GM23338 (cell line): ENCODE measurements around the gene TDRD7. TPM values are rescaled to one million over a fixed set of nuclear protein-coding genes. Genes with fewer than 3 reads are reported as not detected.

Experiments
- ATAC-seq: fragments of 200-7000 bp; cut with Tn5 transposase; 3 replicates; pipeline ENCODE4 v1.9.1; 2020
- DNase-seq: peaks from one replicate; pipeline ENCODE4 v3.0.0-alpha.2; 2015; ENCODE audit warnings: low spot score
- H2AFZ ChIP-seq: fragments of 200-600 bp; sonication (generic); 2 replicates; pipeline ENCODE4 v1.8.0; 2016; ENCODE audit warnings: antibody characterized with exemption, mild to moderate bottlenecking, moderate library complexity
- H3F3A ChIP-seq: fragments of 200-600 bp; sonication (generic); replicated peaks from 2 replicates; pipeline ENCODE4 v1.8.0; 2017; ENCODE audit warnings: antibody characterized with exemption, mixed run types, low read depth
- H3K27ac ChIP-seq: fragments of 200-600 bp; sonication (generic); 2 replicates; pipeline ENCODE4 v1.6.1; 2016; ENCODE audit warnings: low read depth
- H3K27me3 ChIP-seq: fragments of 200-600 bp; sonication (generic); 2 replicates; pipeline ENCODE4 v1.8.0; 2016; ENCODE audit warnings: mild to moderate bottlenecking, mixed run types, moderate library complexity; ENCODE audit not compliant: insufficient read depth
- H3K36me3 ChIP-seq: fragments of 200-600 bp; sonication (generic); 2 replicates; pipeline ENCODE4 v1.8.0; 2016; ENCODE audit warnings: mild to moderate bottlenecking; ENCODE audit not compliant: insufficient read depth
- H3K4me1 ChIP-seq: fragments of 200-600 bp; sonication (generic); 2 replicates; pipeline ENCODE4 v1.8.0; 2016; ENCODE audit warnings: mild to moderate bottlenecking, moderate library complexity; ENCODE audit not compliant: insufficient read depth
- H3K4me2 ChIP-seq: fragments of 200-600 bp; sonication (generic); 2 replicates; pipeline ENCODE4 v1.7.1; 2017; ENCODE audit warnings: mixed run types
- H3K4me3 ChIP-seq: fragments of 200-600 bp; sonication (generic); 2 replicates; pipeline ENCODE4 v1.6.1; 2016; ENCODE audit warnings: mixed run types
- H3K79me2 ChIP-seq: fragments of 200-600 bp; sonication (generic); replicated peaks from 2 replicates; pipeline ENCODE4 v1.8.0; 2017; ENCODE audit warnings: mild to moderate bottlenecking; ENCODE audit not compliant: insufficient read depth
- H3K9me2 ChIP-seq: fragments of 200-600 bp; sonication (generic); 2 replicates; pipeline ENCODE4 v1.8.0; 2017; ENCODE audit not compliant: insufficient read depth
- H4K20me1 ChIP-seq: fragments of 200-600 bp; sonication (generic); replicated peaks from 2 replicates; pipeline ENCODE4 v1.8.0; 2017; ENCODE audit warnings: mild to moderate bottlenecking; ENCODE audit not compliant: insufficient read depth
- H3K27ac Mint-ChIP-seq: 2 replicates; pipeline ENCODE4 v1.8.0; 2020; ENCODE audit warnings: inconsistent platforms, mild to moderate bottlenecking, moderate library complexity, mixed read lengths
- H3K27me3 Mint-ChIP-seq: 3 replicates; pipeline ENCODE4 v1.8.0; 2022; ENCODE audit warnings: low read depth, mild to moderate bottlenecking, moderate library complexity, mixed read lengths, inconsistent platforms; ENCODE audit not compliant: insufficient read depth, poor library complexity
- H3K36me3 Mint-ChIP-seq: 3 replicates; pipeline ENCODE4 v1.8.0; 2021; ENCODE audit warnings: low read depth, mild to moderate bottlenecking, inconsistent platforms, moderate library complexity, mixed read lengths
- H3K4me1 Mint-ChIP-seq: 3 replicates; pipeline ENCODE4 v1.8.0; 2020; ENCODE audit warnings: mild to moderate bottlenecking, inconsistent platforms, mixed read lengths
- H3K4me3 Mint-ChIP-seq: 3 replicates; pipeline ENCODE4 v1.8.0; 2021; ENCODE audit warnings: moderate library complexity, mild to moderate bottlenecking, inconsistent platforms, mixed read lengths
- H3K9me3 Mint-ChIP-seq: 3 replicates; pipeline ENCODE4 v1.8.0; 2020; ENCODE audit warnings: moderate library complexity, mild to moderate bottlenecking, inconsistent platforms, mixed read lengths
- CREB1 ChIP-seq: fragments of 250-450 bp; sonication (Bioruptor Pico); IDR thresholded peaks from 2 replicates; pipeline ENCODE4 v1.5.0; 2020; ENCODE audit warnings: low read depth, mild to moderate bottlenecking, moderate library complexity
- CTCF ChIP-seq, 2 experiments: fragments of 200-600 bp in 1 of 2; sonication (generic) in 1 of 2; conservative IDR thresholded peaks; 2 replicates each; pipeline versions ENCODE4 v1.5.1 to v1.6.1; 2016 to 2017; ENCODE audit warnings: antibody characterized with exemption in 2 of 2, low read depth in 2 of 2, mild to moderate bottlenecking in 2 of 2, moderate library complexity in 1 of 2
- ETS1 ChIP-seq: IDR thresholded peaks from 2 replicates; pipeline ENCODE4 v1.6.1; 2016; ENCODE audit warnings: antibody characterized with exemption
- EZH2 ChIP-seq: fragments of 200-600 bp; sonication (generic); IDR thresholded peaks from one replicate; pipeline ENCODE4 v1.8.0; 2017; ENCODE audit warnings: antibody characterized with exemption, mild to moderate bottlenecking, low read depth; ENCODE audit not compliant: unreplicated experiment
- EZH2phosphoT487 ChIP-seq: fragments of 200-600 bp; sonication (generic); IDR thresholded peaks from one replicate; pipeline ENCODE4 v1.8.1; 2018; ENCODE audit warnings: antibody characterized with exemption; ENCODE audit not compliant: unreplicated experiment
- POLR2AphosphoS5 ChIP-seq: IDR thresholded peaks from 2 replicates; pipeline ENCODE4 v1.6.1; 2016; ENCODE audit warnings: antibody characterized with exemption, low read depth
- ZNF114 ChIP-seq: fragments of 250-450 bp; sonication (Bioruptor Pico); IDR thresholded peaks from 2 replicates; pipeline ENCODE4 v1.5.0; 2020; ENCODE audit warnings: mild to moderate bottlenecking, moderate library complexity
- ZNF331 ChIP-seq: fragments of 250-450 bp; sonication (Bioruptor Pico); IDR thresholded peaks from 2 replicates; pipeline ENCODE4 v1.5.0; 2020; ENCODE audit warnings: low read depth, mild to moderate bottlenecking, moderate library complexity
- polyA plus RNA-seq: library from polyadenylated mRNA; unstranded; fragments of >200 nt; fragmentation: Nextera tagmentation; extraction: Ambion mirVana; gene quantifications from 2 replicates; pipeline ENCODE4 v1.2.1, GENCODE V29; 2016
- total RNA-seq: library from RNA; depleted of rRNA; stranded (reverse); fragments of >200 nt; shearing (Covaris generic); gene quantifications from 2 replicates; pipeline ENCODE4 v1.2.3, GENCODE V29; 2014

Gene TDRD7
- total and polyA plus RNA-seq, 2 experiments from 2014 or later: 1.7 to 3.1 TPM

- H3K79me2 ChIP-seq: no peaks in the 10 kb centered on the region
- peaks cover 11% of the 10 kb centered on the region for H3K27me3 Mint-ChIP-seq
- H3K9me3 Mint-ChIP-seq: no peaks in the 10 kb centered on the region
- no peaks in the 10 kb centered on the region; the same call in 1 of the 3 replicates for H3K36me3 Mint-ChIP-seq
- no peak for ATAC-seq
- H3K4me2 ChIP-seq: no peak overlapping the region
- no peak overlapping the region for H3K4me3 ChIP-seq
- H3K27me3 ChIP-seq: no peaks in the 10 kb centered on the region
- H3K27ac Mint-ChIP-seq: no peak overlapping the region
- no peak for DNase-seq
- no peak for TF ChIP-seq EZH2
- no peak overlapping the region for H2AFZ ChIP-seq
- no peaks in the 10 kb centered on the region for H3K9me2 ChIP-seq
- no peaks in the 10 kb centered on the region for H3K36me3 ChIP-seq
- H3K4me1 ChIP-seq: 0 out of 2 replicates have a peak, but pooled peaks cover 6% of the 10 kb centered on the region
- no peak overlapping the region for H3K27ac ChIP-seq
- no peak overlapping the region for H3K4me3 Mint-ChIP-seq
- no peaks in the 10 kb centered on the region for H4K20me1 ChIP-seq
- peaks cover 13% of the 10 kb centered on the region for H3K4me1 Mint-ChIP-seq
- no peaks in the 10 kb centered on the region for H3F3A ChIP-seq
Measured at GRCh38 chr9:97382099-97382718, 29.7 kb upstream of the TDRD7 start.

GRCh38 chr9:97384406-97385262 is 27.3 kb upstream of the TDRD7 start:
- no peak overlapping the region for H2AFZ ChIP-seq
- TF ChIP-seq EZH2 (no peak), ZNF114 (CRISPR knock-in tag) (no peak), CREB1 (CRISPR knock-in tag) (no peak), POLR2AphosphoS5 (no peak), ZNF331 (CRISPR knock-in tag) (no peak), ETS1 (no peak), CTCF (conservative IDR thresholded peaks at IDR 0.05; ENCODE audit: low read depth in 2 of 2) (no peak), EZH2phosphoT487 (no peak)
- DNase-seq: peak; percentile 12

More at GRCh38 chr9:97384406-97385262, 27.3 kb upstream of the TDRD7 start:
- Mint-ChIP-seq H3K27ac (no peak overlapping the region), H3K4me3 (no peak overlapping the region), H3K27me3 (peaks cover 22% of the 10 kb centered on the region), H3K36me3 (no peaks in the 10 kb centered on the region; the same call in 2 of the 3 replicates), H3K9me3 (no peaks in the 10 kb centered on the region), H3K4me1 (peaks cover 25% of the 10 kb centered on the region)
- no peak overlapping the region for H3K4me3 ChIP-seq
- peaks cover 13% of the 10 kb centered on the region; the same call in 1 of the 2 replicates for H3K4me1 ChIP-seq
- no peaks in the 10 kb centered on the region for H3K9me2 ChIP-seq
- H3K79me2 ChIP-seq: no peaks in the 10 kb centered on the region
- no peaks in the 10 kb centered on the region for H3K36me3 ChIP-seq
- no peaks in the 10 kb centered on the region for H4K20me1 ChIP-seq
- H3K27me3 ChIP-seq: no peaks in the 10 kb centered on the region
- no peak for ATAC-seq
- H3F3A ChIP-seq: no peaks in the 10 kb centered on the region
- no peak overlapping the region for H3K27ac ChIP-seq
- no peak overlapping the region for H3K4me2 ChIP-seq
